GM18505 (cell line): ENCODE measurements around the gene SRD5A3.
"Not testable (repeated sequence)": the region's sequence is repeated elsewhere in the genome, so short reads cannot be mapped to it uniquely, and the experiment has no call there.

Source experiments
- ATAC-seq: cut with Tn5 transposase; IDR thresholded peaks from one replicate; pipeline ENCODE4 v1.9.1; 2021; ENCODE audit not compliant: unreplicated experiment
- POLR2A ChIP-seq: IDR thresholded peaks from 4 replicates; pipeline ENCODE4 v1.6.1; 2011; ENCODE audit warnings: borderline replicate concordance; ENCODE audit not compliant: insufficient read depth, insufficient read length; ENCODE audit errors: extremely low read depth

The SRD5A3 gene

DNA sequence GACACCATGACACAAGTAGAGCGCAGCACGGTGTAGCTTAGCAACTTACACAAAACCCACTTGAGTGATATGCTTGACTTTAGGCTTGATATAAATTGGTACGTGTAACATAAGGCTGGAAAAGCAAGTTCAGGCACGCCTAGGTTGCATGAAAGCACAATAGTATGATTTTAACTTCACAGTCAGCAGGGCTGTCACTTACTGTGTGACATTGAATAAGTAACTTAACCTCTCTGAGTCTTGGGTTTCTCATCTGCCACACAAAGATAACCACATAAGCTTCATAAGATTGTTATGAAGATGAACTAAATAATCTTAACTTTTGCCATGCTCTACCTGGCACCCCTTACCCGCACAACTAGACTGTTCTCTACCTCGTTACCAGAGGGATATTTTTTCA lies 9.5 kb downstream of the SRD5A3 start:
- ATAC-seq = no peak
- TF ChIP-seq POLR2A = no peak

GRCh38 chr4:55356991-55357461 lies 11.0 kb downstream of the SRD5A3 start:
- TF ChIP-seq POLR2A = no peak
- no peak for ATAC-seq

- no peak for TF ChIP-seq POLR2A
- ATAC-seq = no peak
These were observed 12.2 kb downstream of the SRD5A3 start for GRCh38 chr4:55358246-55358645.

DNA sequence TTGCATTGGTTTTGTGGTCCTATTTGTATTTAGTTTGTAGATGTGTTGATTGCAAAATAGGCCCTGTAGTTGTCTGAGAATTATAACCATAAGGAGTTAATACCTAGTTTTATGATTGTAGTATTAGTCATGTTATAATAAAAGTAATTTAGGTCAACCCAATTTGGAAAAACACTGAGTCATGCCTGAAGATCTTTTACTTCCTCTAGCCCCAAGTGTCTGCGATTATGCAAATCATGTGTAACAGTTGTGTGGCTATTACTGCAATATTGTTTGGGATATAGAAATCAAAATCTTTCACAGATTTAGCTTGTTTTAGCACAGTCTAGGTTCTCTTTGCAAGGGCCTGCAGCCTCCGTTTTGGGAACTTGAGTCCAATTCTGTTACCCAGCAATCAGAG lies 12.6 kb downstream of the SRD5A3 start:
- TF ChIP-seq POLR2A = no peak
- peak; percentile 76 for ATAC-seq

DNA sequence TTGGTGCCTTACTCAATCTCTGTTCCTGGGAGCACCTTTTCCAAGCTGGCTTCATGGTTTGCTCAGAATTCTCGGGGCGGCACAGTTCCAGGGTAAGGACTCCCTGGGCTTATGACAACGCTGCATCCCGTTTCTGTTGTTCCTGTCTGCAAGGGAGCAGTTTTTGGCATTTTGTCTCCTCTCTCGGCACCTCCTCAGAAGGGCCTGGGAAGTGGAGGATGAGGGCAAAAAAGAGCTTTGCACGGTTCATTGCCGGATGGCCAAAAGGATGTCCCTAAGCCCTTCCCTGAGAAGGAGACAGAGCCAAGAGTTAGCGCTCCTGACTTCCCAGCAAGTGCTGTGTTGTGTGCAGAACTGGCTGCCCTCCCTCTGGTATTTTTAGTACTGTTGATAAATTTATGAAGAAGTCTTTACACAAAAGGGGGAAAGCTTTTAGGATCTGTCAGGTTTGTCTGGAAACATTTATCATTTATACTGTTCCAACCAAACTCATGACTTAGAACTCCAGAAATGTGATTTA lies 13.4 kb downstream of the SRD5A3 start:
- no peak for ATAC-seq

GRCh38 chr4:55362938-55363337 lies 16.9 kb downstream of the SRD5A3 start:
- ATAC-seq = not testable (repeated sequence)

More for the DNA sequence above, 13.4 kb downstream of the SRD5A3 start:
- no peak for TF ChIP-seq POLR2A

- ATAC-seq = no peak
- no peak for TF ChIP-seq POLR2A
These were observed 17.8 kb downstream of the SRD5A3 start for GRCh38 chr4:55363691-55364351.

- no peak for TF ChIP-seq POLR2A
- no peak for ATAC-seq
These were observed 18.8 kb downstream of the SRD5A3 start for GRCh38 chr4:55364691-55365344.

DNA sequence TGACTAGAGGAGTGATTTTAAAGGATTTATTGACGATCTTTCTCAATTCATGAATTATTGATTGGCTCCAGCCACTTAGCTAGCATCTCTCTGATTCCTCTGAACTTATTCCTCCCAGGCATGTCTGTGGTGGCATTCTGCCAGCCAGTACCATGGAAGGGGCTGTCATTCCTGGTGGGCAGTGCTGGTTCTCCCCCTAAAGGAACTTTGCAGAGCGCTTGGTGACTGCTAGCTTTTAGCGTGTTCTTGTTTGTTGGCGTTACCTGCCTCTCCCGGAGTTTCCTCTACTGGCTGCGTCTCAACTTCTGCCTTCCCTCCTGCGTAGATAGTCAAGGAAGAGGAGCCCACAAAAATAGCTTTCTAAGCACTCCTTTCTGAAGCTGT lies 19.3 kb downstream of the SRD5A3 start:
- no peak for ATAC-seq
- no peak for TF ChIP-seq POLR2A

- no peak for TF ChIP-seq POLR2A
- ATAC-seq = no peak
These were observed 20.6 kb downstream of the SRD5A3 start for GRCh38 chr4:55366621-55367020.

DNA sequence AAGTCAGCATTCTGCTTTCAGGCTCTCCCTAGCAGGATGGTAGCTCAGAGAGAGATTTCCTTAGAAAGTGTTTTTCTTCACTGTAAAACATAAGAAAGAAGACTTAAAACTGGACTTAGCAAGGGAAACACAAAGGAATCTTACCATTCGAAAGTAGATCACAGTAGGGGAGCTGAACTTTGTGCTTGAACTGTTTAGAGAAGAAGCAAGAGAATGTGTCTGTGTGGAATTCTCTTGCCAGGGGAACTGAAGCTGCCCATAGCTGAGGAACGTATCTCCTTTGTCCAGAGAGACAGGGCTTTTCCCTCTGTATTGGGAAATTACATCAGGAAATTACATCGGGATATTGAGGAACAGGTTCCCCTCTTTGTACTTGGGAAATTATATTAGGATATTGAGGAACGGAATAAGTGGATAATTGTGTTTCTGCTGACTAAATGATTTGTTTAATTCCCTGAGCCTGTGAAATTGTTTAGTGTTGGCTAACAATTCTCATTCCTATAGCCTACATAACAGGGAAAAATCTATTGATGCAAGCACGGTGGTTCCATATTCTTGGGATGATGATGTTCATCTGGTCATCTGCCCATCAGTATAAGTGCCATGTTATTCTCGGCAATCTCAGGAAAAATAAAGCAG lies 21.2 kb downstream of the SRD5A3 start:
- TF ChIP-seq POLR2A = no peak
- no peak for ATAC-seq

GRCh38 chr4:55369968-55370367 lies 23.9 kb downstream of the SRD5A3 start:
- no peak for TF ChIP-seq POLR2A
- no peak for ATAC-seq

DNA sequence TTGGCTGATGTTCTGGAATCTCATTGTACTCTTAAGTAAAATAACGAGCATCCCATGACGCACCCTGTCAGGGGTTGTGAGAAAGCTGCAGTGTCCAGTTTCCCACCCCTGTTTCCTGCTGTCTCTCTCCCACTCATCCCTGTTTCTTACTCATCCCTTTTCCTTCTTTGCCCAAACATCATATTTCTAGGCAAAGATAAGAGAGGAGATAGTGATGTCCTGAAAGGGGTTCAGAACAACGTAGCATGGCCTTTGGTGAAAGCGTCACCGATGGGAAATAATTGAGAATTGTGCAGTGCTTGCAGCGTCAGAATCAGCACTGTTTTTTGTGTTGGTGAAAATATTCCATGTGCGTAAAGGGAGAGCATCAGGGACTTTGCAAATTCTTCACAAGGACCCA lies 26.2 kb downstream of the SRD5A3 start:
- no peak for ATAC-seq
- TF ChIP-seq POLR2A = no peak

DNA sequence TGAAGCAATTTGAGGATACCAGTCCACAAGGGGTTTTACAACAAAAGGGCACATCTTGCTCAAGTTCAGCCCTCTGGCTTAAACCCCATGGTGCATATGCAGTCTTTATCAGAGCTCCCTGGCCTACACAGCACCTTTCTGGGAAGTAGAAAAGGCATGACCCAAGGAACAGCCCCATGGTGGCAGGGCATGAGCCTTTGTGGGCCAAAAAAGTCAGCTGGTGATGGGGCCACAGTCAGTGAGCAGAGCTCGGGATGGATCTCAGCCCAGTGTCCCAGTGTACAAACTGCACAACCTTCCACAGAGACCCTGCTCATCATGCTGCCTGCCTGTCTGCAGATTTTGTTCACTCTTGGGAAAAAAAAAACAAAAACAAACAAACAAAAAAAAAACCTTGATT lies 27.4 kb downstream of the SRD5A3 start:
- ATAC-seq = no peak
- no peak for TF ChIP-seq POLR2A
